ENCODE results near the gene GIPC2.
A peak's percentile ranks its signal among the peaks of the same experiment; 100 is the strongest.

GIPC2 gene

DNA sequence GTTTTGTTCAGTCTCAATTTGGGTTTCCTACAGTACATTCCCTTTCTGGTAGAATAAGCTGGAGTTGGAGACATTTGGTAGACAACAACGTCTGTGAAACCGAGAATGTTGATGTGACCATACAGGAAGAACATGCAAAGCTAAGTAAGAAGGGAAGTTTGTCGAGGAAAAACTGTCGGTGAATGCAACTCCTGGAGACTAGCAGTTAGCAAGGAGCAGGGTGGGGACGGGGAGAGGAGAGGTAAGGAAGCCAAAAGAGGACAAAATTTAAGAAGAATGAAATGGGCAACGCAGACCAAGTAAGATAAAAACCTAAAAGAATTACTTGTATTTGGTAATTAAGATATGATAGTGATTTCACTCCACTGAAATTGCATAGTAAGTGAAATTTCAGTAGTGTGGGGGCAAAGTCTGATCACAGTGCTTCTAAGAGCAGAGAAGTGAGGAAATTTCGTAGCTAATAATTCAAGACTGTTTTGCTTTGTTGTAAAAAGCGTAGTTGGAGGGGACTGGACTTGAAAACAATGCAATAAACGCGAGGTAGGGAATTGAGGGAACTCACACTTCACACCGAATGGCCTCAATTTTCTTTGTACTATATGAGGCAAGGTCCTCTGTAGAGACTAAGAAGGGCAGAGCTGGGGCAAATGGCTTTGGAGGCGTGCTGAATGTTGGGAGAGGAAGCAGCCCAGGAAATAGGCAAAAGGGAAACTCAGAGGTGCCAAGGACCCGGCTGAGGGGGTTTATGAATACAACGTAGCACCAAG, 787 bp upstream of the GIPC2 start:
- H3K27me3 ChIP-seq (ENCODE audit: insufficient read depth, poor library complexity, severe bottlenecking): peaks cover 16% of the 10 kb centered on the region
- no peak overlapping the region for H3K27ac ChIP-seq (ENCODE audit: poor library complexity, severe bottlenecking)
- no peaks in the 10 kb centered on the region for H3K4me1 ChIP-seq (ENCODE audit: insufficient read depth, poor library complexity, severe bottlenecking)
- TF ChIP-seq, protein P1, sequence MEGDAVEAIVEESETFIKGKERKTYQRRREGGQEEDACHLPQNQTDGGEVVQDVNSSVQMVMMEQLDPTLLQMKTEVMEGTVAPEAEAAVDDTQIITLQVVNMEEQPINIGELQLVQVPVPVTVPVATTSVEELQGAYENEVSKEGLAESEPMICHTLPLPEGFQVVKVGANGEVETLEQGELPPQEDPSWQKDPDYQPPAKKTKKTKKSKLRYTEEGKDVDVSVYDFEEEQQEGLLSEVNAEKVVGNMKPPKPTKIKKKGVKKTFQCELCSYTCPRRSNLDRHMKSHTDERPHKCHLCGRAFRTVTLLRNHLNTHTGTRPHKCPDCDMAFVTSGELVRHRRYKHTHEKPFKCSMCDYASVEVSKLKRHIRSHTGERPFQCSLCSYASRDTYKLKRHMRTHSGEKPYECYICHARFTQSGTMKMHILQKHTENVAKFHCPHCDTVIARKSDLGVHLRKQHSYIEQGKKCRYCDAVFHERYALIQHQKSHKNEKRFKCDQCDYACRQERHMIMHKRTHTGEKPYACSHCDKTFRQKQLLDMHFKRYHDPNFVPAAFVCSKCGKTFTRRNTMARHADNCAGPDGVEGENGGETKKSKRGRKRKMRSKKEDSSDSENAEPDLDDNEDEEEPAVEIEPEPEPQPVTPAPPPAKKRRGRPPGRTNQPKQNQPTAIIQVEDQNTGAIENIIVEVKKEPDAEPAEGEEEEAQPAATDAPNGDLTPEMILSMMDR (IDR thresholded peaks at IDR 0.05; ENCODE audit: poor library complexity, severe bottlenecking): no peak
- ATAC-seq (ENCODE audit: low read depth) (no peak), DNase-seq (ENCODE audit: low spot score) (no peak)
- no peaks in the 10 kb centered on the region for H3K36me3 ChIP-seq (ENCODE audit: low read depth)
- H3K9me3 ChIP-seq (ENCODE audit: severe bottlenecking): no peaks in the 10 kb centered on the region
- no peak overlapping the region for H3K4me3 ChIP-seq (ENCODE audit: severe bottlenecking)

DNA sequence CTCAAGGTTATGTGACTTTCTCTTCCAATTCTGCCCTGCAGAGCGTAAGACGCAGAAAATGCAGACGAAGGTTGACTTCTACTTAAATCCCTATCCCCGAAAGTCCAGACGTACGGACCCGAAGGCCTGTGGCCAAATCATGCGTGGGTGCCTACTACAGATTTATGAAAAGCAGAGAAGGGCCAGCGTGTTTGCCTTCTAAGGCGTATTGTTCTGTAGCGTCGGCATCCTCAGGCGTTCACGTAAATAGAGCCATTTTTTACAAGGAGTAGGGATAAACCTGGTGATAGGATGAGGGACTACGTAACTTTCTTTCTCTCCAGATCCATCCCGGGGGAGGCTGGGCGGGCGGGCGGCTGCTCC, 222 bp upstream of the GIPC2 start:
- TF ChIP-seq, protein P1 (IDR thresholded peaks at IDR 0.05; ENCODE audit: poor library complexity, severe bottlenecking): no peak
- Histone ChIP-seq H3K36me3 (ENCODE audit: low read depth) (no peaks in the 10 kb centered on the region), H3K4me3 (ENCODE audit: severe bottlenecking) (peak overlapping the region; percentile 30), H3K27me3 (ENCODE audit: insufficient read depth, poor library complexity, severe bottlenecking) (peaks cover 16% of the 10 kb centered on the region), H3K4me1 (ENCODE audit: insufficient read depth, poor library complexity, severe bottlenecking) (no peaks in the 10 kb centered on the region), H3K9me3 (ENCODE audit: severe bottlenecking) (no peaks in the 10 kb centered on the region), H3K27ac (ENCODE audit: poor library complexity, severe bottlenecking) (no peak overlapping the region)
- ATAC-seq (ENCODE audit: low read depth): no peak
- DNase-seq (ENCODE audit: low spot score): no peak

DNA sequence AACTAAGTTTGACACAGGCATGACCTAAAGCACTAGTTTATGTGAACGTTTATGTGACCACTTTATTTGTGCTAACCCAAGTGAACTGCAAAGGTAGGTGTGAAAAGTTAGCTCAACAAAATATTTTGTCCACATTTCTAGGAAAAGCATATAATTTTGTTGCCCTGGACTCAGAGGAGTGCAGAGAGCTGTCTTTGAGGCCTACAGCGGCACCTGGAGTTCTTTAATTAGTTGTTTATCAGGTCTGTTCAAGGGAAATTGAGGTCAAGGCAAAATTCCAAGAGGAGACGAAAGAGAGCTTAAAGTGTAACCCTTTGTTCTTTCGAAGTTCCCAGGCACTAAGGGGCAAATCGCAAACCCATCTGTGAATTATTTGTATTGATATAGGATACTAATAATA, 1.3 kb downstream of the GIPC2 start:
- no peak for DNase-seq (ENCODE audit: low spot score)
- H3K4me3 ChIP-seq (ENCODE audit: severe bottlenecking): no peak overlapping the region

DNA sequence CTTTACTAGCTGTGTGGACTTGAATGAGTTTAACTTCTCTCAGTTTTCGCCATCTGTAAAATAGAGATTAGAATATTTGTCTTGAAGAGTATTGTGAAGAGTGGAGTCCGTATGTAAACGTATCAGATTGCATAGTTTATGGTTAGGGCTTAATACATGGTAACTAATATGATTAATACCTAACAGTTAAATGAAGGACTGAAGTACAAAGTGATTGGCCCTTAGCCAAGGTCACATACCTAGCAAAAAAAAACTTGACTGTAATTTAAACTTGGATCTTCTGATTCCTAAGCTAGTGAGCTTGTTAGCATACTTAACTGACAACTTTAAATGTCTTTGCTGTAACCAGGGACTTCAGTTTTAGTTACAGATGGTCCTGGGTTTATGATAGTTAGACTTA, 1.9 kb downstream of the GIPC2 start:
- Histone ChIP-seq H3K27ac (ENCODE audit: poor library complexity, severe bottlenecking) (no peak overlapping the region), H3K4me3 (ENCODE audit: severe bottlenecking) (no peak overlapping the region), H3K27me3 (ENCODE audit: insufficient read depth, poor library complexity, severe bottlenecking) (peaks cover 16% of the 10 kb centered on the region), H3K4me1 (ENCODE audit: insufficient read depth, poor library complexity, severe bottlenecking) (no peaks in the 10 kb centered on the region), H3K36me3 (ENCODE audit: low read depth) (no peaks in the 10 kb centered on the region), H3K9me3 (ENCODE audit: severe bottlenecking) (no peaks in the 10 kb centered on the region)
- ATAC-seq (ENCODE audit: low read depth): no peak
- no peak for DNase-seq (ENCODE audit: low spot score)
- TF ChIP-seq, protein P1 (IDR thresholded peaks at IDR 0.05; ENCODE audit: poor library complexity, severe bottlenecking): no peak

More for the DNA sequence above, 1.3 kb downstream of the GIPC2 start:
- Histone ChIP-seq H3K27me3 (ENCODE audit: insufficient read depth, poor library complexity, severe bottlenecking) (peaks cover 16% of the 10 kb centered on the region), H3K9me3 (ENCODE audit: severe bottlenecking) (no peaks in the 10 kb centered on the region), H3K4me1 (ENCODE audit: insufficient read depth, poor library complexity, severe bottlenecking) (no peaks in the 10 kb centered on the region), H3K27ac (ENCODE audit: poor library complexity, severe bottlenecking) (no peak overlapping the region), H3K36me3 (ENCODE audit: low read depth) (no peaks in the 10 kb centered on the region)
- no peak for ATAC-seq (ENCODE audit: low read depth)
- TF ChIP-seq, protein P1 (IDR thresholded peaks at IDR 0.05; ENCODE audit: poor library complexity, severe bottlenecking): no peak

DNA sequence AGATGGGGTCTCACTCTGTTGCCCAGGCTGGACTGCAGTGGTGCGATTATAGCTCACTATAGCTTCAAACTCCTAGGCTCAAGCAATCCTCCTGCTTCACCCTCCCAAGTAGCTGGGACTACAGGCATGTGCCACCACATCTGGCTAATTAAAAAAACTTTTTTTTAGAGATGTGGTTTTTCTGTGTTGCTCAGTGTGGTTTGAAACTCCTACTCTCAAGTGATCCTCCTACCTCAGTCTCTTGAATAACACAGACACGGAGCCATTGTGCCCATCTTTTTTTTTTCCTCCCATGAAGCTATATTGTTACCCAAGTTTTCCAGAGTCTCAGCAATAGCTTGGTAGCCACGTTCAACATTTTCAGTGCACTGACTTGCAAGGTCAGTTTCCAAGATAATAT, 2.7 kb downstream of the GIPC2 start:
- H3K27ac ChIP-seq (ENCODE audit: poor library complexity, severe bottlenecking): no peak overlapping the region
- ATAC-seq (ENCODE audit: low read depth): no peak
- H3K9me3 ChIP-seq (ENCODE audit: severe bottlenecking): no peaks in the 10 kb centered on the region
- no peak for DNase-seq (ENCODE audit: low spot score)
- peaks cover 16% of the 10 kb centered on the region for H3K27me3 ChIP-seq (ENCODE audit: insufficient read depth, poor library complexity, severe bottlenecking)
- TF ChIP-seq, protein P1 (IDR thresholded peaks at IDR 0.05; ENCODE audit: poor library complexity, severe bottlenecking): no peak
- no peak overlapping the region for H3K4me3 ChIP-seq (ENCODE audit: severe bottlenecking)
- H3K4me1 ChIP-seq (ENCODE audit: insufficient read depth, poor library complexity, severe bottlenecking): no peaks in the 10 kb centered on the region
- H3K36me3 ChIP-seq (ENCODE audit: low read depth): no peaks in the 10 kb centered on the region

All from RWPE2 (cell line).